HEK293 (cell line): Measurements from ENCODE around the gene ZNF428.

Experiments used
- BCL11B ChIP-seq: fragments of 450-650 bp; formaldehyde crosslinking; IDR thresholded peaks from 2 replicates; pipeline ENCODE4 v1.5.1; 2016; ENCODE audit warnings: low read depth, missing biosample characterization, missing genetic modification characterization
- EGR2 ChIP-seq: fragments of 450-650 bp; formaldehyde crosslinking; IDR thresholded peaks from 2 replicates; pipeline ENCODE4 v1.5.1; 2016; ENCODE audit warnings: low read depth, missing biosample characterization, missing genetic modification characterization
- GLI4 ChIP-seq: fragments of 450-650 bp; formaldehyde crosslinking; IDR thresholded peaks from 2 replicates; pipeline ENCODE4 v1.5.1; 2016; ENCODE audit warnings: missing biosample characterization, missing genetic modification characterization
- SCRT2 ChIP-seq: fragments of 450-650 bp; formaldehyde crosslinking; IDR thresholded peaks from 2 replicates; pipeline ENCODE4 v1.5.1; 2016; ENCODE audit warnings: missing biosample characterization, missing genetic modification characterization
- SP2 ChIP-seq: fragments of 450-650 bp; formaldehyde crosslinking; IDR thresholded peaks from 2 replicates; pipeline ENCODE4 v1.5.1; 2016; ENCODE audit warnings: missing biosample characterization, missing genetic modification characterization
- ZBTB48 ChIP-seq: fragments of 450-650 bp; formaldehyde crosslinking; IDR thresholded peaks from 2 replicates; pipeline ENCODE4 v1.5.1; 2016; ENCODE audit warnings: missing biosample characterization, missing genetic modification characterization
- ZBTB7A ChIP-seq: fragments of 450-650 bp; formaldehyde crosslinking; IDR thresholded peaks from 2 replicates; pipeline ENCODE4 v1.5.1; 2016; ENCODE audit warnings: low read depth, missing biosample characterization, missing genetic modification characterization
- ZIC2 ChIP-seq: fragments of 450-650 bp; formaldehyde crosslinking; IDR thresholded peaks from 2 replicates; pipeline ENCODE4 v1.5.1; 2016; ENCODE audit warnings: missing biosample characterization, missing genetic modification characterization
- ZNF202 ChIP-seq: fragments of 450-650 bp; formaldehyde crosslinking; IDR thresholded peaks from 2 replicates; pipeline ENCODE4 v1.5.1; 2016; ENCODE audit warnings: missing biosample characterization, missing genetic modification characterization, borderline replicate concordance
- ZNF239 ChIP-seq: fragments of 450-650 bp; formaldehyde crosslinking; IDR thresholded peaks from 2 replicates; pipeline ENCODE4 v1.5.1; 2016; ENCODE audit warnings: missing biosample characterization, missing genetic modification characterization
- ZNF324 ChIP-seq: fragments of 450-650 bp; formaldehyde crosslinking; IDR thresholded peaks from 2 replicates; pipeline ENCODE4 v1.5.1; 2016; ENCODE audit warnings: missing biosample characterization, missing genetic modification characterization
- ZNF335 ChIP-seq: fragments of 450-650 bp; formaldehyde crosslinking; conservative IDR thresholded peaks from 2 replicates; pipeline ENCODE4 v1.5.1; 2016; ENCODE audit warnings: missing biosample characterization, missing genetic modification characterization
- ZNF366 ChIP-seq: fragments of 450-650 bp; formaldehyde crosslinking; conservative IDR thresholded peaks from 2 replicates; pipeline ENCODE4 v1.5.1; 2016; ENCODE audit warnings: missing biosample characterization, missing genetic modification characterization
- ZNF449 ChIP-seq: fragments of 450-650 bp; formaldehyde crosslinking; IDR thresholded peaks from 2 replicates; pipeline ENCODE4 v1.5.1; 2017; ENCODE audit warnings: missing biosample characterization, mild to moderate bottlenecking, missing genetic modification characterization, moderate library complexity
- ZNF510 ChIP-seq: fragments of 450-650 bp; formaldehyde crosslinking; IDR thresholded peaks from 2 replicates; pipeline ENCODE4 v1.5.1; 2018; ENCODE audit warnings: mild to moderate bottlenecking, missing genetic modification characterization, missing biosample characterization; ENCODE audit not compliant: insufficient replicate concordance
- ZNF600 ChIP-seq: fragments of 450-650 bp; formaldehyde crosslinking; IDR thresholded peaks from 2 replicates; pipeline ENCODE4 v1.5.1; 2016; ENCODE audit warnings: missing biosample characterization, missing genetic modification characterization
- ZNF704 ChIP-seq: fragments of 450-650 bp; formaldehyde crosslinking; IDR thresholded peaks from 2 replicates; pipeline ENCODE4 v1.5.1; 2016; ENCODE audit warnings: missing biosample characterization, missing genetic modification characterization
- ZNF837 ChIP-seq: fragments of 450-650 bp; formaldehyde crosslinking; IDR thresholded peaks from 2 replicates; pipeline ENCODE4 v1.5.1; 2016; ENCODE audit warnings: missing biosample characterization, missing genetic modification characterization
- TF ChIP-seq, protein P1 (sequence below): fragments of 450-650 bp; formaldehyde crosslinking; IDR thresholded peaks from 2 replicates; pipeline ENCODE4 v1.5.1; 2016; ENCODE audit warnings: missing biosample characterization, missing genetic modification characterization
- TF ChIP-seq, protein P2 (sequence below): fragments of 450-650 bp; formaldehyde crosslinking; IDR thresholded peaks from 2 replicates; pipeline ENCODE4 v1.5.1; 2016; ENCODE audit warnings: missing biosample characterization, missing genetic modification characterization
- TF ChIP-seq, protein P3 (sequence below): fragments of 450-650 bp; formaldehyde crosslinking; IDR thresholded peaks from 2 replicates; pipeline ENCODE4 v1.5.1; 2017; ENCODE audit warnings: missing biosample characterization, missing genetic modification characterization
- TF ChIP-seq, protein P4 (sequence below): fragments of 450-650 bp; formaldehyde crosslinking; IDR thresholded peaks from 2 replicates; pipeline ENCODE4 v1.5.1; 2016; ENCODE audit warnings: missing biosample characterization, missing genetic modification characterization, borderline replicate concordance
- TF ChIP-seq, protein P5 (sequence below): fragments of 450-650 bp; formaldehyde crosslinking; IDR thresholded peaks from 2 replicates; pipeline ENCODE4 v1.5.1; 2016; ENCODE audit warnings: missing biosample characterization, missing genetic modification characterization

ZNF428 gene

DNA sequence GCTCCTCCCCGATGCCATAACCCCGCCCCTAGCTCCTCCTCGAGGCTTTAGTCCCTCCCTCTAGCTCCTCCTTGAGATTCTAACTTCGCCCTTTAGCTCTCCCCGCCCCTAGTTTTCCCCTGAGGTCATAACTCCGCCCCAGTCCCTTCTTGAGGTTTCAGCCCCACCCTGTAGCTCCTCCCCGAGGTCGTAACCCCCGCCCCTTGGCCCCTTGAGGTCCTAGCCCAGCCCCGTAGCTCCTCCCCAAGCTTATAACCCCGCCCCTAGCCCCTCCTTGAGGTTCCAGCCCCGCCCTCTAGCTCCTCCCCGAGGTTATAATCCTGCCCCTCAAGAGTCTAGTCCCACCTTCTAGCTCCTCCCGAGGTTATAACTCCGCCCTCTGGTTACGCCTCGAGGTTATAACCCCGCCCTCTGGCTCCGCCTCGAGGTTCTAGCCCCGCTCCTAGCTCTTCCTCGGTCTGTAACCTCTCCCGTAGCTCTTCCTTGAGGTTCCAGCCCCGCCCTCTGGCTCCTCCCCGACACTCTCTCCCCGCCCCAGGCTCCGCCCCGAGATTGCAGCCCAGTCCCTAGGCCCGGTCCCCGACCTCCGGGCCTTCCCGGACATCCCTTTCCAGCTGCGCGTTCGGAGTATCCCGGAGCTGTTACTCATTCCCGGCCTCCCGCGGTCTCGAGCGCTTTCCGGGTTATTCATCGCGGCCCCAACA, 49.1 kb upstream of the ZNF428 start (continued):
- TF ChIP-seq, protein P1, sequence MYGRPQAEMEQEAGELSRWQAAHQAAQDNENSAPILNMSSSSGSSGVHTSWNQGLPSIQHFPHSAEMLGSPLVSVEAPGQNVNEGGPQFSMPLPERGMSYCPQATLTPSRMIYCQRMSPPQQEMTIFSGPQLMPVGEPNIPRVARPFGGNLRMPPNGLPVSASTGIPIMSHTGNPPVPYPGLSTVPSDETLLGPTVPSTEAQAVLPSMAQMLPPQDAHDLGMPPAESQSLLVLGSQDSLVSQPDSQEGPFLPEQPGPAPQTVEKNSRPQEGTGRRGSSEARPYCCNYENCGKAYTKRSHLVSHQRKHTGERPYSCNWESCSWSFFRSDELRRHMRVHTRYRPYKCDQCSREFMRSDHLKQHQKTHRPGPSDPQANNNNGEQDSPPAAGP (tag by site-specific recombination) = 0 out of 2 replicates have a peak, but pooled peaks have one; percentile 22
- TF ChIP-seq ZBTB7A (tag by site-specific recombination) (no peak), ZNF510 (tag by site-specific recombination) (no peak), ZIC2 (tag by site-specific recombination) (peak; percentile 87), EGR2 (tag by site-specific recombination) (no peak), ZNF324 (no peak), GLI4 (no peak), ZBTB48 (tag by site-specific recombination) (peak; percentile 98), ZNF202 (no peak), BCL11B (tag by site-specific recombination) (peak; percentile 82; the same call in 1 of the 2 replicates), ZNF449 (no peak), ZNF837 (no peak), ZNF335 (tag by site-specific recombination) (peak; percentile 54), ZNF366 (tag by site-specific recombination) (peak; percentile 73), SCRT2 (no peak), ZNF704 (tag by site-specific recombination) (no peak), ZNF239 (no peak), ZNF600 (peak; percentile 95), SP2 (peak; percentile 96)
- TF ChIP-seq, protein P2, sequence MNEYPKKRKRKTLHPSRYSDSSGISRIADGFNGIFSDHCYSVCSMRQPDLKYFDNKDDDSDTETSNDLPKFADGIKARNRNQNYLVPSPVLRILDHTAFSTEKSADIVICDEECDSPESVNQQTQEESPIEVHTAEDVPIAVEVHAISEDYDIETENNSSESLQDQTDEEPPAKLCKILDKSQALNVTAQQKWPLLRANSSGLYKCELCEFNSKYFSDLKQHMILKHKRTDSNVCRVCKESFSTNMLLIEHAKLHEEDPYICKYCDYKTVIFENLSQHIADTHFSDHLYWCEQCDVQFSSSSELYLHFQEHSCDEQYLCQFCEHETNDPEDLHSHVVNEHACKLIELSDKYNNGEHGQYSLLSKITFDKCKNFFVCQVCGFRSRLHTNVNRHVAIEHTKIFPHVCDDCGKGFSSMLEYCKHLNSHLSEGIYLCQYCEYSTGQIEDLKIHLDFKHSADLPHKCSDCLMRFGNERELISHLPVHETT (tag by site-specific recombination) = no peak
- TF ChIP-seq, protein P3, sequence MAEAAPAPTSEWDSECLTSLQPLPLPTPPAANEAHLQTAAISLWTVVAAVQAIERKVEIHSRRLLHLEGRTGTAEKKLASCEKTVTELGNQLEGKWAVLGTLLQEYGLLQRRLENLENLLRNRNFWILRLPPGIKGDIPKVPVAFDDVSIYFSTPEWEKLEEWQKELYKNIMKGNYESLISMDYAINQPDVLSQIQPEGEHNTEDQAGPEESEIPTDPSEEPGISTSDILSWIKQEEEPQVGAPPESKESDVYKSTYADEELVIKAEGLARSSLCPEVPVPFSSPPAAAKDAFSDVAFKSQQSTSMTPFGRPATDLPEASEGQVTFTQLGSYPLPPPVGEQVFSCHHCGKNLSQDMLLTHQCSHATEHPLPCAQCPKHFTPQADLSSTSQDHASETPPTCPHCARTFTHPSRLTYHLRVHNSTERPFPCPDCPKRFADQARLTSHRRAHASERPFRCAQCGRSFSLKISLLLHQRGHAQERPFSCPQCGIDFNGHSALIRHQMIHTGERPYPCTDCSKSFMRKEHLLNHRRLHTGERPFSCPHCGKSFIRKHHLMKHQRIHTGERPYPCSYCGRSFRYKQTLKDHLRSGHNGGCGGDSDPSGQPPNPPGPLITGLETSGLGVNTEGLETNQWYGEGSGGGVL (tag by site-specific recombination) = peak; percentile 66
- TF ChIP-seq, protein P4, sequence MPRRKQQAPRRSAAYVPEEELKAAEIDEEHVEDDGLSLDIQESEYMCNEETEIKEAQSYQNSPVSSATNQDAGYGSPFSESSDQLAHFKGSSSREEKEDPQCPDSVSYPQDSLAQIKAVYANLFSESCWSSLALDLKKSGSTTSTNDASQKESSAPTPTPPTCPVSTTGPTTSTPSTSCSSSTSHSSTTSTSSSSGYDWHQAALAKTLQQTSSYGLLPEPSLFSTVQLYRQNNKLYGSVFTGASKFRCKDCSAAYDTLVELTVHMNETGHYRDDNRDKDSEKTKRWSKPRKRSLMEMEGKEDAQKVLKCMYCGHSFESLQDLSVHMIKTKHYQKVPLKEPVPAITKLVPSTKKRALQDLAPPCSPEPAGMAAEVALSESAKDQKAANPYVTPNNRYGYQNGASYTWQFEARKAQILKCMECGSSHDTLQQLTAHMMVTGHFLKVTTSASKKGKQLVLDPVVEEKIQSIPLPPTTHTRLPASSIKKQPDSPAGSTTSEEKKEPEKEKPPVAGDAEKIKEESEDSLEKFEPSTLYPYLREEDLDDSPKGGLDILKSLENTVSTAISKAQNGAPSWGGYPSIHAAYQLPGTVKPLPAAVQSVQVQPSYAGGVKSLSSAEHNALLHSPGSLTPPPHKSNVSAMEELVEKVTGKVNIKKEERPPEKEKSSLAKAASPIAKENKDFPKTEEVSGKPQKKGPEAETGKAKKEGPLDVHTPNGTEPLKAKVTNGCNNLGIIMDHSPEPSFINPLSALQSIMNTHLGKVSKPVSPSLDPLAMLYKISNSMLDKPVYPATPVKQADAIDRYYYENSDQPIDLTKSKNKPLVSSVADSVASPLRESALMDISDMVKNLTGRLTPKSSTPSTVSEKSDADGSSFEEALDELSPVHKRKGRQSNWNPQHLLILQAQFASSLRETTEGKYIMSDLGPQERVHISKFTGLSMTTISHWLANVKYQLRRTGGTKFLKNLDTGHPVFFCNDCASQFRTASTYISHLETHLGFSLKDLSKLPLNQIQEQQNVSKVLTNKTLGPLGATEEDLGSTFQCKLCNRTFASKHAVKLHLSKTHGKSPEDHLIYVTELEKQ (tag by site-specific recombination) = no peak
- TF ChIP-seq, protein P5, sequence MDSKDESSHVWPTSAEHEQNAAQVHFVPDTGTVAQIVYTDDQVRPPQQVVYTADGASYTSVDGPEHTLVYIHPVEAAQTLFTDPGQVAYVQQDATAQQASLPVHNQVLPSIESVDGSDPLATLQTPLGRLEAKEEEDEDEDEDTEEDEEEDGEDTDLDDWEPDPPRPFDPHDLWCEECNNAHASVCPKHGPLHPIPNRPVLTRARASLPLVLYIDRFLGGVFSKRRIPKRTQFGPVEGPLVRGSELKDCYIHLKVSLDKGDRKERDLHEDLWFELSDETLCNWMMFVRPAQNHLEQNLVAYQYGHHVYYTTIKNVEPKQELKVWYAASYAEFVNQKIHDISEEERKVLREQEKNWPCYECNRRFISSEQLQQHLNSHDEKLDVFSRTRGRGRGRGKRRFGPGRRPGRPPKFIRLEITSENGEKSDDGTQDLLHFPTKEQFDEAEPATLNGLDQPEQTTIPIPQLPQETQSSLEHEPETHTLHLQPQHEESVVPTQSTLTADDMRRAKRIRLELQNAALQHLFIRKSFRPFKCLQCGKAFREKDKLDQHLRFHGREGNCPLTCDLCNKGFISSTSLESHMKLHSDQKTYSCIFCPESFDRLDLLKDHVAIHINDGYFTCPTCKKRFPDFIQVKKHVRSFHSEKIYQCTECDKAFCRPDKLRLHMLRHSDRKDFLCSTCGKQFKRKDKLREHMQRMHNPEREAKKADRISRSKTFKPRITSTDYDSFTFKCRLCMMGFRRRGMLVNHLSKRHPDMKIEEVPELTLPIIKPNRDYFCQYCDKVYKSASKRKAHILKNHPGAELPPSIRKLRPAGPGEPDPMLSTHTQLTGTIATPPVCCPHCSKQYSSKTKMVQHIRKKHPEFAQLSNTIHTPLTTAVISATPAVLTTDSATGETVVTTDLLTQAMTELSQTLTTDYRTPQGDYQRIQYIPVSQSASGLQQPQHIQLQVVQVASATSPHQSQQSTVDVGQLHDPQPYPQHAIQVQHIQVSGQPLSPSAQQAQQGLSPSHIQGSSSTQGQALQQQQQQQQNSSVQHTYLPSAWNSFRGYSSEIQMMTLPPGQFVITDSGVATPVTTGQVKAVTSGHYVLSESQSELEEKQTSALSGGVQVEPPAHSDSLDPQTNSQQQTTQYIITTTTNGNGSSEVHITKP (tag by site-specific recombination) = peak; percentile 63
